ENCODE results near the gene STAG1.
"Not testable (repeated sequence)": the region's sequence is repeated elsewhere in the genome, so short reads cannot be mapped to it uniquely, and the experiment has no call there.

The STAG1 gene

DNA sequence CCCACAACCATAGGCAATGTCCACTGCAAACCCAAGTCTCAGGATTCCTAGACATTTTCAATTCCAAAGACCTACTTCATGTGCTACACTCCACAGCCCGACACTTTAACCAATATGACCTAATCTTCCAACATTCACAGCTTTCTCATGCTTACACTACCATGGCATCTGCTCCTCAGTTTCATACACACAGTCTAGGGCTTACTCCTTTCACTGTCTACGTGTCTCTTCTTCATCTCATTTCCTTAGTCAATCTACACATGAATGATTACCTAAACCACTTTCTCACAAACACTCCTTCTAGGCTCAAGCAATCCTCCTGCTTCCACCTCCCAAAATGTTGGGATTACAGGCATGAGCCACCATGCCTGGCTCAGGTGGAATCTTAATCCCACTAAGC lies 106.3 kb downstream of the STAG1 start:
- DNase-seq (ENCODE audit: low read depth, low spot score), result no peak

DNA sequence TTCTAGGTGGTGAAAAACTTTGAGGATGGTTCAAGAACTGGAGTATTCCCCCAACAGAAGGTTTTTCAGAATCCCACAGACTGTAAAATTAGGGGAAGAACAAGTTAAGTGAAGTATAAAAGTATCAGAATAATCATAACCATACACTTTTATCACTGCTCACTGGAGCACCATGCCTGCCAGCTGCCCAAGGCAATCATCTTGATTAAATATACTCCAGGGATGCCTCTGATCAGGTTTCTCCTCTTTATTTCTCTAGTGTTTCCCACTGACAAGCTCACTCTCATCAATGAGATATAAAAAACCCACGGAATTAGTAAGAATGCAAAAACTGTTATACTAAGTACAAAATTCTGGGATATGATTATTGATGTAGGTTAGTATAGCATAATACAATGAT lies 108.0 kb downstream of the STAG1 start:
- no peak for DNase-seq (ENCODE audit: low read depth, low spot score)

DNA sequence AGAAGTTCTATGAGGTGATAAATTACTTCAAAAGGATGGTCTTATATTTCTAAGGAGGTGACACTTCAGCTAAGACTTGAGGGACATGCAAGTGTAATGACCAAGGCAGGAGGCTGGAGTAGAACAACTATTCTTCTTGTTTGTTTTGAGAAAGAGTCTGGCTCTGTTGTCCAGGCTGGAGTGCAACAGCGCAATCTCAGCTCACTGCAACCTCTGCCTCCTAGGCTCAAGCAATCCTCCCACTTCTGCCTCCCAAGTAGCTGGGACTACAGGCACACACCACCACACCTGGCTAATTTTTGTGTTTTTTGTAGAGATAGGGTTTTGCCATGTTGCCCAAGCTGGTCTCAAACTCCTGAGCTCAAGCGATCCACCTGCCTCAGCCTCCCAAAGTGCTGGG lies 108.8 kb downstream of the STAG1 start:
- not testable (repeated sequence) for DNase-seq (ENCODE audit: low read depth, low spot score)

DNA sequence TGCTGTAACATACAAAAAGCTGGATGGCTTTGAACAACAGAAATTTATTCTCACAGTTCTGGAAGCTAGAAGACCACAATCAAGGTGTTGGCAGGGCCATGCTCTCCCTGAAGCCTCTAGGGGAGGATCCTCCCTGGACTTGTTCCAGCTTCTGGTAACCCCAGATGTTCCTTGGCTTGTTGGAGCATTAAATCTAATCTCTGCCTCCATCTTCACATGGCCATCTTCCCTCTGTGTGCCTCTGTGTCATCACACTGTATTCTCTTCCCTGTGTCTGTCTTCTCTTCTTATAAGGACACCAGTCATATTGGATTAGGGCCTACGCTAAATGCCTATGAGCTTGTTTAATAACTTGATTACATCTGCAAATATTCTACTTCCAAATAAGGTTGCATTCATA lies 109.5 kb downstream of the STAG1 start:
- no peak for DNase-seq (ENCODE audit: low read depth, low spot score)

DNA sequence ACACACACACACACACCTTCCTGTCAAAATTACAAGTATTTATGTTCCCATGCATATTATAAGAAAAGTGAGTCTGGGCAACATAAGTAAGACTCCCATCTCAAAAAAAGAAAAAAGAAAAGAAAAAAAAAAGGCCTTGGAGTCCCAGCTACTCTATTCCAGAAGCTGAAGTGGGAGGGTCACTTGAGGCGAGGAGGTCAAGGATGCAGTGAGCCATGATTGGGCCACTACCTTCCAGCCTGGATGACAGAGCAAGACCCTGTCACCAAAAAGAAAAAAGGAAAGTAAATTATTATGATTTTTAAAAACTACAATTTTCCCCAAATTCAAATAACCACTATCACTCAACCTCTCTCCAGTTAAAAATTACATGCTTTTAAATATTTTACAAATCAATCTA lies 113.1 kb downstream of the STAG1 start:
- no peak for DNase-seq (ENCODE audit: low read depth, low spot score)

DNA sequence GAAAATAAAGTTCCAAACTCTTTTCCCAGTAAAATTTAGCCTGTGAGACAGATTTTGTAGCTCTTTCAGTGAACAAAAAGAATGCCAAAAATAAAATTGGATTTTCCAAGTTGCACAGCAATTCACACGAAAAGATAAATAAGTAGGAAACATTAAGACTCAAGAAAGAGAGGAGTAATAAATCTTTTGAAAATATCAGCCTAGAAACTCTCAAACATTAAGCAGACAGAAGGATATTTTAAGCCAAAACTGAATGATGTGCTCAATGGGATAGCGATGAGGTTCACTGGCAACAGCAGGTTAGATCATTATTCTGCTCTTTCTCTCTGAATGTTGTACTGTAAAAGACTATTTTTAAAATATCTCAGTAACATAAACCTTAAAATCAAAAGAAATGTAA lies 115.0 kb downstream of the STAG1 start:
- DNase-seq (ENCODE audit: low read depth, low spot score), result no peak

DNA sequence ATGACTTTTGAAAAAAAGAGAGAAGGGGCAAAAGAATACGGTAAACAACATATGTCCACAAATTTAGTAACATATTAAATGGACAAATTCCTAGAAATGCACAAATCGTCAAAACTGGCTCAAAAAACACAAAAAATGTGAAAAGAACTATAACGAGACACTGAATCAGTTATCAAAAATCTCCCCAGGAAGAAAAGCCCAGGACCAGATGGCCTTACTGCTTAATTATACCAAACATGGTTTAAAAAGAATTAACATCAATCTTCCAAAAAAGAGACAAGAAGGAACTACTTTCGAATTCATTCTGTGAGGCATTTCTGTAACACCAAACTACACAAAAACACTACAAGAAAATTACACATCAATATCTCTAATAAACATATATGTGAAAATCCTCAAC lies 117.4 kb downstream of the STAG1 start:
- DNase-seq (ENCODE audit: low read depth, low spot score), result no peak

DNA sequence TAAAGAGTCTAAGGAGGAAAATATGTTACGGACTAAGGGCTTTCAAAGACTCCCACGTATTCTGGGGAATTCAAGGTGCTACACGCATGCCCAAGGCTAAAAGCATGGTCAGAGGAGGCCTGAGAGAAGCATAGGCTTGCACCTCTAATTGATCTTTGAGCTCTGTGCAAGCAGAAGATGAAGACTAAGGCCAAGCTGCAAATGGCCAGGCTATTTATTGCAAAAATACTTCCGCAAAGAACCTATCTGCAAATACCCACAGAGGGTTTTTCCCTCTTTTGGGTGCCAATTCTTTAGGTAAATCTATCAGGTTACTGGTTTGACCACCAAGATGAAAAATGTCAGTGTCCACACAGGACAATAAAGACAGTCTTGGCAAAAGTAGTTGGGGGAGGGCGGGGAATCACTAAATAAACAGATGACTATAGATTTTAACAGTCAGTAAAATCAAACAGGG lies 119.5 kb downstream of the STAG1 start:
- no peak for DNase-seq (ENCODE audit: low read depth, low spot score)

DNA sequence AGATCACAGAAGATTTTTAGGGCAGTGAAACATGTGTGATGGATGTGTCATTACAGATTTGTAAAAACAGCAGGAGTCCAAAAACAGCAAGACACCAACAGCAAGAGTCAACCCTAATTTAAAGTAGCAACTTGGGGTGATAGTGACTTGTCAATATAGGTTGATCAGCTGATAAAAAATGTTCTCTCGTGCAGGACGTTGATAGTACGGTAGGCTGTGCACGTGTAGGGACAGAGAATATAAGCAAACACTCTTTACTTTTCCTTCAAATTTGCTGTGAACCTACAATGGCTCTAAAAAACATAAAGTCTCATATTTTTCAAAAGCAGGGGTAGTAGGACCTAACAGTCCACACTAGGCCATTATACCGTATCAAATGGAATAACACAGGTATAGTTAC lies 120.8 kb downstream of the STAG1 start:
- no peak for DNase-seq (ENCODE audit: low read depth, low spot score)

DNA sequence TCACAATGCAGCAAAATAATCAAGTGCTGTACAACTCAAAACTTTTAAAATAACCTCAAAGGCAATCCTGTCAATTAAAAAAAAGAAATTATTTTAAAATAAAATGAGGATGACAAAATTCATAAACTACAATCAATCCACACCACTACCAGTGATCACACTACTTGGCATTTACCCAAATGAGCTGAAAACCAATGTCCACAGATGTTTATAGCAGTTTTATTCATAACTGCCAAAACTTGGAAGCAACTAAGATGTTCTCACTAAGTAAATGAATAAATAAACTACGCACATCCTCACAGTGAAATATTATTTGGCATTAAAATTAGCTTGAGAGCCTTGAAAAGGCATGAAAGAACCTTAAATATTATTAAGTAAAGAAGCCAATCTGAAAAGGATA lies 121.3 kb downstream of the STAG1 start:
- DNase-seq (ENCODE audit: low read depth, low spot score), result no peak

DNA sequence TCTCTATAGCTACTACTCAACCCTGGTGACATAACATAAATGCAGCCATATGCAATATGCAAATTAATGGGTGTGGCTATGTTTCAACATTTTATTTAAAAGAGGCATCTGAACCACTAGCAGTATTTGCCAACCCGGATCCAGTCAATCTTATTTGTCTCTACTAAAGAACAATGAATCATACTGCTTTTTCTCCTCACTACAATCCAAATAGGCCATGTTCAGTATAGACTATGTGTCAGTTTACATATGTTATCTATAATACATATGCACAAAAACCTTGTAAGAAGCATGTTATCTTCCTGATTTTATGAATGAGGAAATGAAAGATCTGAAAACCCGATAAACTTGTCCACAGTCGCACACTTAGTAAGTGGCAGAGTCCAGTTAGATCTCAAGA lies 125.7 kb downstream of the STAG1 start:
- no peak for DNase-seq (ENCODE audit: low read depth, low spot score)

DNA sequence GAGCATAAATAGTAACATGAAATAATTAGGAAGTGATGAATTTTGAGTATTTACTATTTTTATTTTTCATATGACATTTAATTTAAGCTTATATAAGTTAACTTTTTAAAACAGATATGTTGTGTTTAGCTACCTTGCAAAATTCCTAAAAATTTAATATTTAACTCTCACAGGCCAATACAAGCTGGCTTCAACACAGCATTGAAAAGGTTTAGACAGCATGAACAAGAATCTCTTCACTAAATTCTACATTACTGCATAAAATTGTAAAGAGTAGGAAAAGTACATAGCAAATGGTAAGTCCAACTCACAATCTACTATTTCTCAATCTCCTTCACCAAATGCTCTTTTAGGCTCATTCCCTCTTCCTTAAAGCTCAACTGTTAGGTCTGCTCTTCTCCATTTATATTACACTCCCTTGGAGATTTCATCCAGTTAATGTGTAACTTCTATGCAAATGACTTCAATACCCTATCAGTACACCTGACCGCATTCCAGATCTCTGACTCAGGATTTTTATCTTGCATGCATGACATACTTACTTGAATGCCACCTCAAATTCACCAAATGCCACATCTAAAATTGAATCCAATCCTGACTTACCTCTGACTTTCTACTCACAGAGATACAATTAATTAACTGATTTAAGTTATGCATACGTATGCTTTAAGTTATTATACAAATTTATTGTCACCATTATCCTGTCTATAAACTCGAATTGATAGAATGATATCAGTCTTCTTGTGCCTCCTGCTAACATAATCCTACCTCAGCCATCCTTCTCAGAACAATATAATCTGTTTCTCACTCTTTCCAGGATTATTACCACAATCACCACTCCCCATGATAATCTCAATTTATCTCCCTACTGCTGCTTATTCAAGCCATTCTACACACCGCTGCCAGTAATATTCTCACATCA lies 127.0 kb downstream of the STAG1 start:
- no peak for DNase-seq (ENCODE audit: low read depth, low spot score)

DNA sequence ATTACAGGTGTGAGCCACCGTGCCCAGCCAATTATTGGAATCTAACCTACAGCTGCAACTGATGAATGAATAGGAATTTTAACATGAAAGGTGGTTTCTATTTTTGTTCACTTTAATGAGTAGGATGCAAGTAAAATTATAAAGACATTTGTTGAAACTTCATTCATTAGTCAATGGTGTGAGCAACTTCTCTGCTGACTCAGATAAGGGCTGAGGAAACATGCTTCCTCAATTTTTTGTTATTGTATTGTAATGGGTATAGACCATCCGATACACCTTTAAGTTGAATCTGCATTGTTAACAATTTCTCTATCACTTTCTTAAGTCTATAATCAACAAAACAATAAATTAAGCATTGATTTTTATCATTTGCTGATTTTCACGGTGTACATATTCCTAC lies 127.8 kb downstream of the STAG1 start:
- no peak for DNase-seq (ENCODE audit: low read depth, low spot score)

DNA sequence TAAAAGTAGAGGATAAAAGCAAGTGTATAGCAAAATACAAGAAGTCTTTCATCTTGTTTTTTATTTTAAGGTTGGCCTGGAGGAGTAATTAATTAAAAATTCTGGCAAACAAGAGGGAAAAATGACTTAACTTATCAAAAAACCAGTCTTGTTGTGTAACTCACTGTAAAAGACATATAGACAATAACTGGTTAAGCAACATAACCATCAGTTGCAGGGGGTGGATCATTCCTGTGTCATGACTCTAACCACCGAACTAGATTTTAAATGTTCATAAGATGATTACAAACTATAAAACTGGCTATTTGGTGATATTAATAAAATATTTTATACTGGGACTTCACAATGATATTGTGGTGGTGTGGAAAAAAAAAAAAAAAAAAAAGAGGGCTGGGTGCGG lies 130.6 kb downstream of the STAG1 start:
- DNase-seq (ENCODE audit: low read depth, low spot score), result no peak

DNA sequence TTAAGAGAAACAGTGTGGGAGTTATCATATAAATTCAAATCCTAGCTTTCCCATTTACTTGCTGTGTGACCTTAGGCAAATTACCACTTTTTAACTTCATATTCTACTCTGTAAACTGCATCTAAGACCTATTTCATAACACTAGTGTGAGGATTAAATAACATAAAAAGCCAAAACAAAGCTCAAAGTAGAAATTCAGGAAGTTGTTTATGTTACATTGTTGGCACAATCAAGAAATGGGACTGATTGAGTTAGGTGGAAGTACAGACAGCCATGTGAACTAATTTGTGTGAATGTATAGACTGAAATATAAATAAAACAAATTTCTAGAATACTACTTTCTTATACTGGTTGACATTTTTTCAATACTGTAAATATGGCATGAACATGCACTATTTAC lies 131.7 kb downstream of the STAG1 start:
- DNase-seq (ENCODE audit: low read depth, low spot score), result no peak

DNA sequence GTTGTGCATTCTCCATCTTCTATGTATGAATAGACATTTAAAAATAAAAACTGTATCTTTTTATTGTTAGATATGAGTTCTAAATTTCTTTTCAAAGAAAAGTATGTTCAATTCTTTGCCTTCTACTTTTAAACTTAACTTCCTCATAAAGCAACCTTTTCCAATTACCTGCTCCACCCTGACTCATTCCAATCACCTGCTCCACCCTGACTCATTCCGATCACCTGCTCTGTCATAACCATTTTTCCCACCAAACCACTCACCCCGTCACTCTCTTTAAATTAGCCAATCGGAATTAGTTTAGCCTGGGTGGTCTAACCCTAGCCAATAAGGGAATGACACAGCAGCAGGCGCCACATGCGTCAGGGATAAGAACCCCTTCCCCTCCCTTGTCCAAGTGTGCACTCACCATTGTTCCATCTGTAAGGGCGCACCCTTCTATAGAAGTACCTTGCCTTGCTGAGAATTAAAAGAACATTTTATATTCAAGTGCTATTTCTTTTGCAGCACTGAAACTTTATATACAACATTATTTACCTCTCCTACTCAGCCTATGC lies 134.1 kb downstream of the STAG1 start:
- DNase-seq (ENCODE audit: low read depth, low spot score), result not testable (repeated sequence)

DNA sequence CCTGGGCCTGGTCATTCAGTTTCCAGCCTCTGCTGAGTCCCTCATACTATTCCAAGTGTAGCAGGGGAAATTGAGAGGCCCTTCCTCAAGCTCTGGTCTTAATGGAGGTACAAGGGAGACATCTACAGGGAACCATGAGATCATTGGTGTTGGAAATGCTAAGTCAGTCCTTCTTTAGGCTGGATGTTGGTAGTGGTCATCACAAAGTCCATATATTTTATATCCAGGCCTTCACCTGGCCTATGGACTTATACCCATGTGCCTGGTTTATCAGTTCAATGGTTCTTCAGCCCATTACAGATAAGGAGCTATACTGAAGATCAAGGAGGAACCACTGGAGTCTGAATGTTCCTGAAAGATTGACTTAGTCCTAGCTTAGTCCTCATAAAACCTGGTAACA lies 135.0 kb downstream of the STAG1 start:
- DNase-seq (ENCODE audit: low read depth, low spot score), result no peak

DNA sequence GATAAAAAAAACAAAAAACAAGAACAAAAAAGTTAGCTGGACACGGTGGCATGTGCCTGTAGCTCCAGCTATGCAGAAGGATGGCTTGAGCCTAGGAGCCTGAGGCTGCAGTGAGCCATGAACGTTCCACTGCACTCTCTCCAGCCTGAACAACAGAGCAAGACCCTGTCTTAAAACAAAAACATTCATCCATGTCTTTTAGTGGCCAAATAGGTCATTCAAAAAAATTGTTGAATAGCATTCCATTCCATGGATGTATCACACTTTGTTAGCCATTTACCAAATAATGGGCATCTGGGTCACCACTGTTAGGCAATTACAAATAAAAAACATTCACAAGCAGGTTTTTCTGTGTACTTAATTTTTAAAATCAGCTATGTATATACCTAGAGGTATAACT lies 139.7 kb downstream of the STAG1 start:
- no peak for DNase-seq (ENCODE audit: low read depth, low spot score)

DNA sequence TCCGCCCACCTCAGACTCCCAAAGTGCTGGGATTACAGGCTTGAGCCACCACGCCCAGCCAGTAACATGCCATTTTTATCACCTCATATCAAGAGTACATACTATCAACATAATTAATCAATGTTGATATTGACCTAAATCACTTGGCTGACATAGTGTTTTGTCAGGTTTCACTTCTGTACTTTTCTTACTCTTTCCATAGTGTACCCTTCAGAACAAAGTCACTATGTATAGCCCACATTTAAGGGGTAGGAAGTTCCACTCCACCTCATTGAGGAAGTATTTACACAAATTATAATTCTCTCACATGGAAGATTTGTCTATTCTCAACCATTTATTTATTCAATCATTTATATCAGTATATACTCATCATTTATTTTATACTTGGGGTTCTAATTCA lies 145.2 kb downstream of the STAG1 start:
- no peak for DNase-seq (ENCODE audit: low read depth, low spot score)

DNA sequence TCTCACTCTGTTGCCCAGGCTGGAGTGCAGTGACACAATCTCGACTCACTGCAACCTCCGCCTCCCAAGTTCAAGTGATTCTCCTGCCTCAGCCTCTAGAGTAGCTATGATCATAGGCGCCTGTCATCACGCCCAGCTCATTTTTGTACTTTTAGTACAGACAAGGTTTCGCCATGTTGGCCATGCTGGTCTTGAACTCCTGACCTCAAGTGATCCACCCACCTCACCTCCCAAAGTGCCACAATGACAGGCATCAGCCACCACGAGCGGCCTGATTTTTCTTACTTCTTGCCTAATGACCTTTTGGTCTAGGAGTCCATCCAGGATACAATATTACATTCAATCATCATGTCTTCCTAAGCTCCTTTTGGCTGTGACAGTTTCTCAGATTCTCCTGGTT lies 146.0 kb downstream of the STAG1 start:
- DNase-seq (ENCODE audit: low read depth, low spot score), result not testable (repeated sequence)

DNA sequence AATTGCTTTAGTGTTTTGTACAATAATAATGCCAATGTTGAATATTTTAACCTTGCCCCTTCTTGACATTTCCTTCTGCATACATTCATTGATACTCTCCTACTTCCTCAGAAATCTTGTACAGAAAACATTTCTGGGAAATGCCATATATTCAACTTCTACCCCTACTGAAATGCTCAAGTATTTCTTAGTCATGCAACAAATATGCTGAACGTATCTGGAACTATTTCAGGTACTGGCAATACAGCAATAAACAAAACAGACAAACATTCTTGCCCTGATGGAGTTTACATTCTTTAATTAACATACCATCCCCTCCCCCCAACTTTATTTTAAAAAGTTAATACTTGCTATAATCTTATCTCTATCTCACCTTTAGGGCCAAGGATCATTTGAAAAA lies 147.2 kb downstream of the STAG1 start:
- no peak for DNase-seq (ENCODE audit: low read depth, low spot score)

DNA sequence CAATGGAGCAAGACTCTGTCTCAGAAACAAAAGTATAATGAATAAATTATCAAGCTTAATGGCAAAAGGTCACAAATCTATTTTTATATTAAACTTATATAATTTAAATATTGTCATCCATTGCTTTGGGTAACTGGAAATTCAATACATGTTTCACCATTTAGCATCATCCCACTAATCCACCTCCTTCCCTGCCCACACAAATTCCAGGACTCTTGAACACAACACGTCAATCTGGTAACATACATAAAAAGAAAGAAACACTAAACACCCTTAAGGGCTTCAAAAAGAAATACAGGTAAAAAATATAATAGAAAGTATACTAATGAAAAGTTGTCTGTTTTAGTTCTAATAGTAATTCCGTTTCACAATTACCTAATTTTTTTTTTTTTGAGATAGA lies 149.4 kb downstream of the STAG1 start:
- no peak for DNase-seq (ENCODE audit: low read depth, low spot score)

DNA sequence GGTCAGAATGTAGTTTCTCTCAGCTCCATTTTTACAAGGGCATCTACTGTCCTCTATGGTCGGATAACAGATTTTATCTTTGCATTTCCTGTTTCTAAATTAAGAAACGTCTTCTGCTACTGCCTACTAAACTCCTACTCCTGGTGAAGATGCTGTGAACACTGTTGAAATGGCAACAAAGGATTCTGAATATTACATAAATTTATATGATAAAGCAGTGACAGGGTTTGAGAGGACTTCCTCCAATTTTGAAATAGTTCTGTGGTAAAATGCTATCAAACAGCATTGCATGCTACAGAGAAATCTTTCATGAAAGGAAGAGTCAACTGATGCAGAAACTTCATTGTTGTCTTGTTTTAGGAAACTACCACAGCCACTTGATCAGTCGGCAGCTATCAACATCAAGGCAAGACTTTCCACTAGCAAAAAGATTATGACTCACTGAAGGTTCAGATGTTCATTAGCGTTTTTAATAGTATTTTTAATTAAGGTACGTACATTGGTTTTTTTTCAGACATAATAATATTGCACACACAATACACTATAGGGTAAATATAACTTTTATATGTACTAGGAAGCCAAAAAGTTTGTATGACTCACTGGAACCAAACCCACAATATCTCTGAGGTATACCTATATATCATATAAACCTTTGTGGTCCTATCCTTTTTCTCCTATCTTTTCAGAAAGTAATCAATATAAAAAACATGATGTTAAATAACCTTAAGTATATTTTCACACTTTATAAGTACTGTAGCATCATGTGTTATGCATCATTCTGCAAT lies 156.1 kb downstream of the STAG1 start:
- no peak for DNase-seq (ENCODE audit: low read depth, low spot score)

All from smooth muscle cell of the brain vasculature (primary cell).